WTC11 (cell line): ENCODE results near the gene AGAP3. TPM values are rescaled to one million over a fixed set of nuclear protein-coding genes. Genes with fewer than 3 reads are reported as not detected.

Experiments used
- ATAC-seq: fragments of 200-7000 bp; cut with Tn5 transposase; 2 replicates; pipeline ENCODE4 v1.10.0; 2021; ENCODE audit warnings: mild to moderate bottlenecking, moderate library complexity
- CTCF ChIA-PET: fragments of 300-600 bp; sonication (Branson Sonifier 250); formaldehyde crosslinking; loops from one replicate; lab custom pipeline; 2021; ENCODE audit warnings: antibody characterized with exemption; lab: Charles Lee
- POLR2A ChIA-PET: fragments of 350-600 bp; sonication (Branson Sonifier 250); formaldehyde crosslinking; loops from one replicate; lab custom pipeline; 2021; ENCODE audit warnings: antibody characterized with exemption; lab: Charles Lee
- DNase-seq: peaks from one replicate; pipeline ENCODE4 v3.0.0; 2021; ENCODE audit warnings: low spot score
- H3K27ac Mint-ChIP-seq: 2 replicates; pipeline ENCODE4 v1.8.0; 2021; ENCODE audit warnings: mixed read lengths
- H3K27me3 Mint-ChIP-seq: 2 replicates; pipeline ENCODE4 v1.8.0; 2021; ENCODE audit warnings: low read depth, mild to moderate bottlenecking, moderate library complexity, mixed read lengths
- H3K36me3 Mint-ChIP-seq: 2 replicates; pipeline ENCODE4 v1.8.0; 2021; ENCODE audit warnings: mixed read lengths
- H3K4me1 Mint-ChIP-seq: 2 replicates; pipeline ENCODE4 v1.8.0; 2022; ENCODE audit warnings: mixed read lengths
- H3K4me3 Mint-ChIP-seq: 2 replicates; pipeline ENCODE4 v1.8.0; 2021; ENCODE audit warnings: mild to moderate bottlenecking, moderate library complexity, mixed read lengths
- H3K9me3 Mint-ChIP-seq: 2 replicates; pipeline ENCODE4 v1.8.0; 2021; ENCODE audit warnings: mixed read lengths
- CBFB ChIP-seq: sonication (generic); formaldehyde crosslinking; IDR thresholded peaks from 2 replicates; pipeline ENCODE4 v1.8.1; 2022; ENCODE audit warnings: mild to moderate bottlenecking, low read depth, missing genetic modification reagents
- GABPB1 ChIP-seq: sonication (generic); formaldehyde crosslinking; IDR thresholded peaks from 2 replicates; pipeline ENCODE4 v1.8.1; 2023; ENCODE audit warnings: mild to moderate bottlenecking, missing genetic modification reagents
- HMGA2 ChIP-seq: fragments of 250-450 bp; sonication (Bioruptor Pico); IDR thresholded peaks from 2 replicates; pipeline ENCODE4 v1.4.0; 2021; ENCODE audit warnings: mild to moderate bottlenecking, moderate library complexity
- NFYB ChIP-seq: sonication (generic); formaldehyde crosslinking; conservative IDR thresholded peaks from 2 replicates; pipeline ENCODE4 v1.8.0; 2022; ENCODE audit warnings: low read depth, missing genetic modification reagents
- OVOL2 ChIP-seq: fragments of 250-450 bp; sonication (Bioruptor Pico); IDR thresholded peaks from 2 replicates; pipeline ENCODE4 v1.9.0; 2021; ENCODE audit warnings: mild to moderate bottlenecking, borderline replicate concordance
- SMAD3 ChIP-seq: sonication (generic); formaldehyde crosslinking; IDR thresholded peaks from 2 replicates; pipeline ENCODE4 v1.8.0; 2022; ENCODE audit warnings: missing genetic modification reagents, mild to moderate bottlenecking, borderline replicate concordance
- SP1 ChIP-seq: sonication (generic); formaldehyde crosslinking; conservative IDR thresholded peaks from 2 replicates; pipeline ENCODE4 v1.8.1; 2022; ENCODE audit warnings: missing genetic modification reagents
- TP53 ChIP-seq: sonication (generic); formaldehyde crosslinking; IDR thresholded peaks from 2 replicates; pipeline ENCODE4 v1.8.1; 2023; ENCODE audit warnings: mild to moderate bottlenecking, missing genetic modification reagents
- USF1 ChIP-seq: sonication (generic); formaldehyde crosslinking; IDR thresholded peaks from 2 replicates; pipeline ENCODE4 v1.8.0; 2022; ENCODE audit warnings: mild to moderate bottlenecking, missing genetic modification reagents
- ZNF219 ChIP-seq: sonication (generic); formaldehyde crosslinking; IDR thresholded peaks from 2 replicates; pipeline ENCODE4 v1.8.0; 2023; ENCODE audit warnings: missing genetic modification reagents, mild to moderate bottlenecking, borderline replicate concordance
- ZNF263 ChIP-seq: sonication (generic); formaldehyde crosslinking; IDR thresholded peaks from 2 replicates; pipeline ENCODE4 v1.8.1; 2022; ENCODE audit warnings: low read depth, mild to moderate bottlenecking, moderate library complexity, missing genetic modification reagents
- ZNF532 ChIP-seq: fragments of 250-450 bp; sonication (Bioruptor Pico); IDR thresholded peaks from 2 replicates; pipeline ENCODE4 v1.9.0; 2021; ENCODE audit warnings: mild to moderate bottlenecking, borderline replicate concordance
- total RNA-seq: library from RNA; stranded (reverse); gene quantifications from 3 replicates; pipeline ENCODE4 v1.2.3, GENCODE V29; 2021
- TF ChIP-seq, protein P1 (sequence below): sonication (generic); formaldehyde crosslinking; IDR thresholded peaks from 2 replicates; pipeline ENCODE4 v1.8.1; 2023; ENCODE audit warnings: mild to moderate bottlenecking, missing genetic modification reagents
- TF ChIP-seq, protein P2 (sequence below): fragments of 250-450 bp; sonication (Bioruptor Pico); IDR thresholded peaks from 2 replicates; pipeline ENCODE4 v1.8.0; 2021; ENCODE audit warnings: mild to moderate bottlenecking
- TF ChIP-seq, protein P3 (sequence below): sonication (generic); formaldehyde crosslinking; IDR thresholded peaks from 2 replicates; pipeline ENCODE4 v1.8.1; 2022; ENCODE audit warnings: low read depth, mild to moderate bottlenecking, moderate library complexity, missing genetic modification reagents, borderline replicate concordance
- TF ChIP-seq, protein P4 (sequence below): fragments of 250-450 bp; sonication (Bioruptor Pico); IDR thresholded peaks from 2 replicates; pipeline ENCODE4 v2.1.2; 2022; ENCODE audit warnings: mild to moderate bottlenecking, moderate library complexity

AGAP3 gene
- total RNA-seq, 1 experiment from 2014 or later, result 163 TPM

DNA sequence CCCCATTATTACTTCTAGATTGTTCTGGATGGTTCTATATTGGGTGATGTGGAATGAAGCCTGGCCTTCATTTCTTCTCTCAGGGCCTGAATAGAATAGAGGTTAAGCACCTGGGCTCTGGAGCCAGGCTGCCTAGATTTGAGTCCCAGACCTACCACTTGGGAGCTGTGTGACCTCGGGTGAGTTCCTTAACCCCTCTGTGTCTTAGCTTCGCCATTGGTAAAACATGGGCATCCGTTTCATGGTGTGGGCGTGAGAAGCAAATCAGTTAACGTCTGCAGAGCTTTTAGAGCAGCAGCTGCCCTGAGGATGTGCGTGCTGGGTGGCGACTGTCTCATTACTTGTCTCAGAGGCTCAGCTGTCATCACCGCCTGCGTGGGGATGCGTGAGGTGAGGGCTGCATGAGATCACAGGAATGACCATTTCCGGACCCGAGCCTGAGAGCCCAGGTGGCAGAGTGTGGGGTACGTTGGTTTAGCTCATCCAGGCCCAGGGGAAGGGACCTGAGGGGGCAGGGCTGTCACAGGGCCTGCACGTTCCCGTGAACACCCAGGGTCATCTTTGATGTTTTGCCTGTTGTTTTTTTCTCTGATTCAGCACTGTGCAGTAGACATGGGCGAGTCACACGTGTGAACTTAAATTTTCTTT, 9.7 kb downstream of the AGAP3 start:
- ATAC-seq (no peak), DNase-seq (no peak)
- TF ChIP-seq HMGA2 (CRISPR knock-in tag), result no peak
- no peak for TF ChIP-seq NFYB
- TF ChIP-seq SMAD3, result no peak
- no peak for TF ChIP-seq GABPB1 (CRISPR knock-in tag)
- TF ChIP-seq, protein P1, sequence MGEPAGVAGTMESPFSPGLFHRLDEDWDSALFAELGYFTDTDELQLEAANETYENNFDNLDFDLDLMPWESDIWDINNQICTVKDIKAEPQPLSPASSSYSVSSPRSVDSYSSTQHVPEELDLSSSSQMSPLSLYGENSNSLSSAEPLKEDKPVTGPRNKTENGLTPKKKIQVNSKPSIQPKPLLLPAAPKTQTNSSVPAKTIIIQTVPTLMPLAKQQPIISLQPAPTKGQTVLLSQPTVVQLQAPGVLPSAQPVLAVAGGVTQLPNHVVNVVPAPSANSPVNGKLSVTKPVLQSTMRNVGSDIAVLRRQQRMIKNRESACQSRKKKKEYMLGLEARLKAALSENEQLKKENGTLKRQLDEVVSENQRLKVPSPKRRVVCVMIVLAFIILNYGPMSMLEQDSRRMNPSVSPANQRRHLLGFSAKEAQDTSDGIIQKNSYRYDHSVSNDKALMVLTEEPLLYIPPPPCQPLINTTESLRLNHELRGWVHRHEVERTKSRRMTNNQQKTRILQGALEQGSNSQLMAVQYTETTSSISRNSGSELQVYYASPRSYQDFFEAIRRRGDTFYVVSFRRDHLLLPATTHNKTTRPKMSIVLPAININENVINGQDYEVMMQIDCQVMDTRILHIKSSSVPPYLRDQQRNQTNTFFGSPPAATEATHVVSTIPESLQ (CRISPR knock-in tag), result no peak
- ChIA-PET POLR2A (no interaction called here), CTCF (interaction anchor here (0.9 to 10.4 kb wide), 3 partner anchors 16 to 36 kb away, joined by 3 to 118 read pairs (median 4); no protein-coding TSS in a partner anchor)
- Mint-ChIP-seq H3K27ac (no peak overlapping the region), H3K9me3 (no peaks in the 10 kb centered on the region), H3K27me3 (no peaks in the 10 kb centered on the region), H3K4me1 (peaks cover 26% of the 10 kb centered on the region), H3K4me3 (no peak overlapping the region), H3K36me3 (peaks cover 19% of the 10 kb centered on the region)

DNA sequence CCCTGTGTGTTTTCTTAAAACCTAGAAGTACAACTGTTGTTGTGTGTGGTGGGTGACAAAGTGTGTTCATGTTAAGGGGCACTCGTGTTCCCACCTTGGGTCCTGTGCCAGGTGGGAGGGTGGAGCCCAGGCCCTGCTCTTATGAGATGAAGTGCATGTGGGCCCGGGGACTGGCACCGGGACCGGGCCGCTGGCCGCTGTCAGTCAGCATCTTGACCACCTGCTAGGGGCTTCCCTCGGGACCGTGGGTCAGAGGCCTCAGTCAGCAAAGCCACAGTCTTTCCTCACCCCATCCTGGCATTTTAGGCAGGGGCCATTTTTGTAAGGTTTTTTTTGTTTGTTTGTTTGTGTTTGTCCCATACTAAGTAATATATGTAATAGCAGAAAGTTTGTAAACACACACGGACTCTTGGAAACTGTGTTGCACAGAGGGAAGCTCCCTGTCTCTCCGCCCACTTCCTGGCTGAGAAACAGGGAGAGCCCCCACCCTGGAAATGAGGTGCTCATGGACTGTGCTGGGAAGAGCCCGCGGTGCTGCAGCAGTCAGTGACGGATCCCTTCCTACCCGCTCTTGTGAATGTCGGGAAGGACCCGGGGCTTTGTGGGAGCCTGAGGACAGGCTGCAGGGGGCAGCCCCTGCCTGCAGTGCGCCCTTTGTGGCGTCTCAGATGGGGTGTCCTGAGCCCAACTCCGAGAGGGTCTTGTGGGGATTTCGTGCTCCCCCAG, 13.4 kb downstream of the AGAP3 start:
- Mint-ChIP-seq H3K36me3 (peaks cover 9% of the 10 kb centered on the region), H3K27ac (no peak overlapping the region; the same call in 1 of the 2 replicates), H3K4me1 (peaks cover 39% of the 10 kb centered on the region), H3K9me3 (no peaks in the 10 kb centered on the region), H3K27me3 (no peaks in the 10 kb centered on the region), H3K4me3 (no peak overlapping the region)
- CTCF ChIA-PET, result interaction anchor here (1.2 to 1.3 kb wide), 2 partner anchors 11 to 16 kb away, joined by 3 to 4 read pairs; no protein-coding TSS in a partner anchor
- no peak; the same call in 1 of the 2 replicates for ATAC-seq
- no peak for DNase-seq
- POLR2A ChIA-PET, result no interaction called here
- TF ChIP-seq, protein P2, sequence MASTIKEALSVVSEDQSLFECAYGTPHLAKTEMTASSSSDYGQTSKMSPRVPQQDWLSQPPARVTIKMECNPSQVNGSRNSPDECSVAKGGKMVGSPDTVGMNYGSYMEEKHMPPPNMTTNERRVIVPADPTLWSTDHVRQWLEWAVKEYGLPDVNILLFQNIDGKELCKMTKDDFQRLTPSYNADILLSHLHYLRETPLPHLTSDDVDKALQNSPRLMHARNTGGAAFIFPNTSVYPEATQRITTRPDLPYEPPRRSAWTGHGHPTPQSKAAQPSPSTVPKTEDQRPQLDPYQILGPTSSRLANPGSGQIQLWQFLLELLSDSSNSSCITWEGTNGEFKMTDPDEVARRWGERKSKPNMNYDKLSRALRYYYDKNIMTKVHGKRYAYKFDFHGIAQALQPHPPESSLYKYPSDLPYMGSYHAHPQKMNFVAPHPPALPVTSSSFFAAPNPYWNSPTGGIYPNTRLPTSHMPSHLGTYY, result no peak
- no peak for TF ChIP-seq SP1
- TF ChIP-seq ZNF532 (CRISPR knock-in tag), result no peak
- TF ChIP-seq CBFB, result no peak
- TF ChIP-seq OVOL2, result no peak
- TF ChIP-seq USF1 (CRISPR knock-in tag), result no peak
- TF ChIP-seq, protein P1 (CRISPR knock-in tag), result no peak
- TF ChIP-seq TP53, result no peak
- TF ChIP-seq, protein P3, sequence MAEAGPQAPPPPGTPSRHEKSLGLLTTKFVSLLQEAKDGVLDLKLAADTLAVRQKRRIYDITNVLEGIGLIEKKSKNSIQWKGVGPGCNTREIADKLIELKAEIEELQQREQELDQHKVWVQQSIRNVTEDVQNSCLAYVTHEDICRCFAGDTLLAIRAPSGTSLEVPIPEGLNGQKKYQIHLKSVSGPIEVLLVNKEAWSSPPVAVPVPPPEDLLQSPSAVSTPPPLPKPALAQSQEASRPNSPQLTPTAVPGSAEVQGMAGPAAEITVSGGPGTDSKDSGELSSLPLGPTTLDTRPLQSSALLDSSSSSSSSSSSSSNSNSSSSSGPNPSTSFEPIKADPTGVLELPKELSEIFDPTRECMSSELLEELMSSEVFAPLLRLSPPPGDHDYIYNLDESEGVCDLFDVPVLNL (CRISPR knock-in tag), result no peak
- no peak for TF ChIP-seq ZNF263 (CRISPR knock-in tag)
- TF ChIP-seq ZNF219 (CRISPR knock-in tag), result no peak
- TF ChIP-seq, protein P4, sequence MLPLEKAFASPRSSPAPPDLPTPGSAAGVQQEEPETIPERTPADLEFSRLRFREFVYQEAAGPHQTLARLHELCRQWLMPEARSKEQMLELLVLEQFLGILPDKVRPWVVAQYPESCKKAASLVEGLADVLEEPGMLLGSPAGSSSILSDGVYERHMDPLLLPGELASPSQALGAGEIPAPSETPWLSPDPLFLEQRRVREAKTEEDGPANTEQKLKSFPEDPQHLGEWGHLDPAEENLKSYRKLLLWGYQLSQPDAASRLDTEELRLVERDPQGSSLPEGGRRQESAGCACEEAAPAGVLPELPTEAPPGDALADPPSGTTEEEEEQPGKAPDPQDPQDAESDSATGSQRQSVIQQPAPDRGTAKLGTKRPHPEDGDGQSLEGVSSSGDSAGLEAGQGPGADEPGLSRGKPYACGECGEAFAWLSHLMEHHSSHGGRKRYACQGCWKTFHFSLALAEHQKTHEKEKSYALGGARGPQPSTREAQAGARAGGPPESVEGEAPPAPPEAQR (CRISPR knock-in tag), result no peak
